ENCODE data around the gene INPP5J. TPM values are rescaled to one million over a fixed set of nuclear protein-coding genes. Genes with fewer than 3 reads are reported as not detected.

INPP5J gene
- total RNA-seq, 1 experiment from 2014 or later = 1.7 TPM

DNA sequence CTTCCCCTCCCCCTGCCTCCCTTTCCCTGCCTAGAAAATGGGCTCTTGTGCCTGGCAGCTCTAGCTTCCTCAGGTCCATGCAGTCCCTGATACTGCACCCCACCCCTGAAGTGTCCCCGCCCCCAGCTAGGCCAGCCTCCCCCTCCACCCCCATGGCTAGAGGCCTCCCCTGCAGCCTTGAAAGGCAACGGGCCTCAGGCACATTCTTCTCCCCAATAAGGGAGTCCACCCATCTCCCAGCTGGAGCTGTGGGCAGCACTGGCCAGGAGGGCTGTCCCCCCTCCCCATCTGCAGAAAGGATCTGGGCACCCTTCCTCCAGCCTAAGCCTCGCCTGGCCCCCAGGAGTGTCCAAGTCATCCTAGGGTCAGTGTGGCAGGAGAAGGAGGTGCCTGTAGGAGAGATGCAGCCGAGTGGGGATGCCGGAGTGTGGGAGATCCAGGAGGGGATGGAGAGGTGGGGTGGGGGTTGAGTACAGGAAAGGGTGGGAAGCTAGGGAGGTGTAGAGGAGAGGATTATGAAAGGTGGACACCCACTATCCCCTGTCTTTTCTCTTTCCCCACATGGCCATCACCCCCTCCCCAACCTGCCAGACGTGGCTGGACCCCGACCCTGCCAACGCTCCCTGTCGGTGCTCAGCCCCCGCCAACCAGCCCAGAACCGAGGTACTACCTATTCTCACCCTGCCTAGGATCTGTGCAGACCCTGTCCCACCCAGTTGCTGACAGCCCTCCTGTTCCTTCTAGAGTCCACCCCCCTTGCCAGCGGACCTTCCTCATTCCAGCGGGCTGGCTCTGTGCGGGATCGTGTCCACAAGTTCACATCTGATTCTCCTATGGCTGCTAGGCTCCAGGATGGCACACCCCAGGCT lies 32.3 kb upstream of the INPP5J start:
- Histone ChIP-seq H3K4me3 (ENCODE audit: low read depth in 2 of 2, low read length in 2 of 2) (no peak overlapping the region), H3K27ac (ENCODE audit: low read length) (no peak overlapping the region), H3K4me1 (ENCODE audit: control insufficient read depth, insufficient read depth, low read length) (peaks cover 3% of the 10 kb centered on the region; the same call in 1 of the 2 replicates), H3K27me3 (ENCODE audit: control insufficient read depth, insufficient read depth, low read length) (no peaks in the 10 kb centered on the region), H3K36me3 (ENCODE audit: control insufficient read depth, insufficient read depth, low read length) (no peaks in the 10 kb centered on the region), H3K9me3 (ENCODE audit: control insufficient read depth, insufficient read depth, low read depth, low read length) (no peaks in the 10 kb centered on the region)
- POLR2A ChIA-PET = no interaction called here
- DNase-seq (ENCODE audit: low read depth, low spot score) (no peak), ATAC-seq (no peak)
- intact Hi-C loops (cut with micrococcal nuclease; ENCODE audit: unreplicated experiment) (no loop called here), in situ Hi-C loops (cut with HindIII; ENCODE audit: low pct_unique_long_range_greater_than_20kb, low sequenced_read_pairs) (no loop called here)
- TF ChIP-seq TCF7L2 (IDR thresholded peaks at IDR 0.05; ENCODE audit: low read depth, low read length) (no peak), SIN3A (IDR thresholded peaks at IDR 0.05; ENCODE audit: borderline replicate concordance, insufficient read depth, low read depth, low read length) (no peak), POLR2AphosphoS5 (IDR thresholded peaks at IDR 0.05; ENCODE audit: low read depth, low read length) (no peak)
- TF ChIP-seq, protein P1, sequence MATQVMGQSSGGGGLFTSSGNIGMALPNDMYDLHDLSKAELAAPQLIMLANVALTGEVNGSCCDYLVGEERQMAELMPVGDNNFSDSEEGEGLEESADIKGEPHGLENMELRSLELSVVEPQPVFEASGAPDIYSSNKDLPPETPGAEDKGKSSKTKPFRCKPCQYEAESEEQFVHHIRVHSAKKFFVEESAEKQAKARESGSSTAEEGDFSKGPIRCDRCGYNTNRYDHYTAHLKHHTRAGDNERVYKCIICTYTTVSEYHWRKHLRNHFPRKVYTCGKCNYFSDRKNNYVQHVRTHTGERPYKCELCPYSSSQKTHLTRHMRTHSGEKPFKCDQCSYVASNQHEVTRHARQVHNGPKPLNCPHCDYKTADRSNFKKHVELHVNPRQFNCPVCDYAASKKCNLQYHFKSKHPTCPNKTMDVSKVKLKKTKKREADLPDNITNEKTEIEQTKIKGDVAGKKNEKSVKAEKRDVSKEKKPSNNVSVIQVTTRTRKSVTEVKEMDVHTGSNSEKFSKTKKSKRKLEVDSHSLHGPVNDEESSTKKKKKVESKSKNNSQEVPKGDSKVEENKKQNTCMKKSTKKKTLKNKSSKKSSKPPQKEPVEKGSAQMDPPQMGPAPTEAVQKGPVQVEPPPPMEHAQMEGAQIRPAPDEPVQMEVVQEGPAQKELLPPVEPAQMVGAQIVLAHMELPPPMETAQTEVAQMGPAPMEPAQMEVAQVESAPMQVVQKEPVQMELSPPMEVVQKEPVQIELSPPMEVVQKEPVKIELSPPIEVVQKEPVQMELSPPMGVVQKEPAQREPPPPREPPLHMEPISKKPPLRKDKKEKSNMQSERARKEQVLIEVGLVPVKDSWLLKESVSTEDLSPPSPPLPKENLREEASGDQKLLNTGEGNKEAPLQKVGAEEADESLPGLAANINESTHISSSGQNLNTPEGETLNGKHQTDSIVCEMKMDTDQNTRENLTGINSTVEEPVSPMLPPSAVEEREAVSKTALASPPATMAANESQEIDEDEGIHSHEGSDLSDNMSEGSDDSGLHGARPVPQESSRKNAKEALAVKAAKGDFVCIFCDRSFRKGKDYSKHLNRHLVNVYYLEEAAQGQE (IDR thresholded peaks at IDR 0.05; ENCODE audit: insufficient read depth in 1 of 2, low read depth in 2 of 2, low read length in 1 of 2) = no peak
- TF ChIP-seq, protein P2, sequence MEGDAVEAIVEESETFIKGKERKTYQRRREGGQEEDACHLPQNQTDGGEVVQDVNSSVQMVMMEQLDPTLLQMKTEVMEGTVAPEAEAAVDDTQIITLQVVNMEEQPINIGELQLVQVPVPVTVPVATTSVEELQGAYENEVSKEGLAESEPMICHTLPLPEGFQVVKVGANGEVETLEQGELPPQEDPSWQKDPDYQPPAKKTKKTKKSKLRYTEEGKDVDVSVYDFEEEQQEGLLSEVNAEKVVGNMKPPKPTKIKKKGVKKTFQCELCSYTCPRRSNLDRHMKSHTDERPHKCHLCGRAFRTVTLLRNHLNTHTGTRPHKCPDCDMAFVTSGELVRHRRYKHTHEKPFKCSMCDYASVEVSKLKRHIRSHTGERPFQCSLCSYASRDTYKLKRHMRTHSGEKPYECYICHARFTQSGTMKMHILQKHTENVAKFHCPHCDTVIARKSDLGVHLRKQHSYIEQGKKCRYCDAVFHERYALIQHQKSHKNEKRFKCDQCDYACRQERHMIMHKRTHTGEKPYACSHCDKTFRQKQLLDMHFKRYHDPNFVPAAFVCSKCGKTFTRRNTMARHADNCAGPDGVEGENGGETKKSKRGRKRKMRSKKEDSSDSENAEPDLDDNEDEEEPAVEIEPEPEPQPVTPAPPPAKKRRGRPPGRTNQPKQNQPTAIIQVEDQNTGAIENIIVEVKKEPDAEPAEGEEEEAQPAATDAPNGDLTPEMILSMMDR (IDR thresholded peaks at IDR 0.05) = no peak
- BruUV-seq (replicated peaks) = no TSS peak
- CTCF ChIA-PET = interaction anchor here (0.6 kb wide), 1 partner anchor 170 kb away, joined by 7 read pairs; no protein-coding TSS in a partner anchor

DNA sequence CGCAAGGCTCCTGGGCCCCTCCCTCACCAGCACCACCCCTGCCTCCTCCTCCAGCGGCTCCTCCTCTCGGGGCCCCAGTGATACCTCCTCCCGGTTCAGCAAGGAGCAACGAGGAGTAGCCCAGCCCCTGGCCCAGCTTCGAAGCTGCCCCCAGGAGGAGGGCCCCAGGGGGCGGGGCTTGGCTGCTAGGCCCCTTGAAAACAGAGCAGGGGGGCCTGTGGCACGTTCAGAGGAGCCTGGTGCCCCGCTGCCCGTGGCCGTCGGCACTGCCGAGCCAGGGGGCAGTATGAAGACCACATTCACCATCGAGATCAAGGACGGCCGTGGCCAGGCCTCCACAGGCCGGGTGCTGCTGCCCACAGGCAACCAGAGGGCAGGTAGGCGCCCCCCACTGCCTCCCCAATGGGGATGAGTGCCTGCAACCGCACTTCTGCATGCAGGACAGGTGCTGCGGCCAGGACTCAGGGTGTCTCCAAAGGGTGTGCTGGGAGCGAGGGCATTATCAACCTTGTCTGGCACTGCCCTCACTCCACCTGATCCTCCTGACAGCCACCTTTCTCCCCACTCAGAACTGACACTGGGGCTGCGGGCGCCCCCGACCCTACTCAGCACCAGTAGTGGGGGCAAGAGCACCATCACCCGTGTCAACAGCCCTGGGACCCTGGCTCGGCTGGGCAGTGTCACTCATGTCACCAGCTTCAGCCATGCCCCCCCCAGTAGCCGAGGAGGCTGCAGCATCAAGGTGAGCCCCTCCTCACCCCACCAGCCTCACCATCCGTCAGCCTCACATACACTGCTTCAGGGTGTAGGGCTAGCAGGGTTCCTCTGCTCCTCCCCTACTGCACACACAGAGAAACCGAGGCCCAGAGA lies 31.4 kb upstream of the INPP5J start:
- Histone ChIP-seq H3K27me3 (ENCODE audit: control insufficient read depth, insufficient read depth, low read length) (no peaks in the 10 kb centered on the region), H3K4me1 (ENCODE audit: control insufficient read depth, insufficient read depth, low read length) (no peaks in the 10 kb centered on the region; the same call in 1 of the 2 replicates), H3K4me3 (ENCODE audit: low read depth in 2 of 2, low read length in 2 of 2) (no peak overlapping the region), H3K27ac (ENCODE audit: low read length) (no peak overlapping the region), H3K36me3 (ENCODE audit: control insufficient read depth, insufficient read depth, low read length) (no peaks in the 10 kb centered on the region), H3K9me3 (ENCODE audit: control insufficient read depth, insufficient read depth, low read depth, low read length) (no peaks in the 10 kb centered on the region)
- ChIA-PET CTCF (interaction anchor here (0.5 kb wide), 1 partner anchor 138 kb away, joined by 5 read pairs; no protein-coding TSS in a partner anchor), POLR2A (no interaction called here)
- no peak for DNase-seq (ENCODE audit: low read depth, low spot score)
- in situ Hi-C loops (cut with HindIII; ENCODE audit: low pct_unique_long_range_greater_than_20kb, low sequenced_read_pairs) = no loop called here
- intact Hi-C loops (cut with micrococcal nuclease; ENCODE audit: unreplicated experiment) = no loop called here
- BruUV-seq (replicated peaks) = no TSS peak
- TF ChIP-seq, protein P2 (IDR thresholded peaks at IDR 0.05) = no peak
- TF ChIP-seq POLR2AphosphoS5 (IDR thresholded peaks at IDR 0.05; ENCODE audit: low read depth, low read length) = no peak
- TF ChIP-seq, protein P1 (IDR thresholded peaks at IDR 0.05; ENCODE audit: insufficient read depth in 1 of 2, low read depth in 2 of 2, low read length in 1 of 2) = no peak
- no peak for TF ChIP-seq TCF7L2 (IDR thresholded peaks at IDR 0.05; ENCODE audit: low read depth, low read length)
- no peak for TF ChIP-seq SIN3A (IDR thresholded peaks at IDR 0.05; ENCODE audit: borderline replicate concordance, insufficient read depth, low read depth, low read length)
- ATAC-seq = no peak

All from Panc1 (cell line).